Keratinocyte (primary cell): ENCODE measurements around the gene CASTOR1. TPM values are rescaled to one million over a fixed set of nuclear protein-coding genes. Genes with fewer than 3 reads are reported as not detected.

ENCODE experiments used
- DNase-seq: peaks from one replicate; pipeline ENCODE4 v3.0.0-alpha.2; 2011; ENCODE audit warnings: low read depth, missing footprints, low spot score
- FAIRE-seq: peaks from 2 replicates; lab custom pipeline; 2011; peaks lifted over from hg19 to GRCh38; lab: Jason Lieb, UNC
- H2AFZ ChIP-seq: 2 replicates; pipeline ENCODE4 v1.6.0; 2012; ENCODE audit warnings: low read length, control low read depth, inconsistent platforms; ENCODE audit not compliant: control insufficient read depth
- H3K27ac ChIP-seq: 2 replicates; pipeline ENCODE4 v1.5.1; 2011; ENCODE audit warnings: low read length; ENCODE audit not compliant: control insufficient read depth, insufficient read depth
- H3K27me3 ChIP-seq: 3 replicates; pipeline ENCODE4 v1.6.0; 2011; ENCODE audit warnings: low read length; ENCODE audit not compliant: control insufficient read depth, insufficient read depth; ENCODE audit errors: extremely low read depth
- H3K36me3 ChIP-seq, 2 experiments: 2 replicates in 1 of 2; 3 replicates in 1 of 2; pipeline ENCODE4 v1.5.1; 2011; ENCODE audit warnings: low read length in 2 of 2, mild to moderate bottlenecking in 1 of 2; ENCODE audit not compliant: control insufficient read depth in 2 of 2, insufficient read depth in 2 of 2; ENCODE audit errors: extremely low read depth in 1 of 2
- H3K4me1 ChIP-seq: 3 replicates; pipeline ENCODE4 v1.5.1; 2011; ENCODE audit warnings: low read length; ENCODE audit not compliant: control insufficient read depth, insufficient read depth; ENCODE audit errors: extremely low read depth
- H3K4me2 ChIP-seq: 3 replicates; pipeline ENCODE4 v1.6.0; 2011; ENCODE audit warnings: low read depth, low read length; ENCODE audit not compliant: control insufficient read depth, insufficient read depth; ENCODE audit errors: extremely low read depth
- H3K4me3 ChIP-seq, 3 experiments: fragments of 200-600 bp in 1 of 3; sonication (generic) in 1 of 3; 2 replicates in 2 of 3; 3 replicates in 1 of 3; pipeline ENCODE4 v1.5.1; 2011 to 2016; ENCODE audit warnings: low read length in 3 of 3, mild to moderate bottlenecking in 3 of 3, control low read depth in 2 of 3, inconsistent platforms in 1 of 3, low read depth in 1 of 3, mixed read lengths in 1 of 3, mixed run types in 1 of 3, moderate library complexity in 1 of 3; ENCODE audit not compliant: control insufficient read depth in 2 of 3, insufficient read depth in 2 of 3; ENCODE audit errors: extremely low read depth in 1 of 3
- H3K79me2 ChIP-seq: 2 replicates; pipeline ENCODE4 v1.6.0; 2012; ENCODE audit warnings: low read length; ENCODE audit not compliant: control insufficient read depth, insufficient read depth
- H3K9ac ChIP-seq: 3 replicates; pipeline ENCODE4 v1.6.0; 2011; ENCODE audit warnings: low read length; ENCODE audit not compliant: control insufficient read depth, insufficient read depth; ENCODE audit errors: extremely low read depth
- H3K9me1 ChIP-seq: 3 replicates; pipeline ENCODE4 v1.6.0; 2011; ENCODE audit warnings: low read length; ENCODE audit not compliant: control insufficient read depth, insufficient read depth; ENCODE audit errors: extremely low read depth
- H3K9me3 ChIP-seq: 2 replicates; pipeline ENCODE4 v1.5.1; 2012; ENCODE audit warnings: low read depth, low read length; ENCODE audit not compliant: control insufficient read depth
- H4K20me1 ChIP-seq: 3 replicates; pipeline ENCODE4 v1.6.0; 2011; ENCODE audit warnings: low read length; ENCODE audit not compliant: control insufficient read depth, insufficient read depth; ENCODE audit errors: extremely low read depth
- EZH2 ChIP-seq: IDR thresholded peaks from one replicate; pipeline ENCODE4 v1.6.1; 2012; ENCODE audit warnings: inconsistent platforms, mild to moderate bottlenecking, low read length, moderate library complexity
- dilution Hi-C: fragments of 300-500 bp; cut with MboI; formaldehyde crosslinking; loops from one replicate; pipeline ENCODE4 v1.7.0; 2020; ENCODE audit warnings: low sequenced_read_pairs; ENCODE audit not compliant: extremely low pct_ligation_motif_present
- polyA plus RNA-seq, 5 experiments: library from polyadenylated mRNA; depleted of rRNA in 3 of 5; stranded (reverse) in 3 of 5; stranded (forward) in 1 of 5; unstranded in 1 of 5; fragments of >200 nt; gene quantifications; 1 replicate in 1 of 5; 2 replicates in 3 of 5; 3 replicates in 1 of 5; pipeline versions ENCODE4 v1.2.1 to v1.2.3, GENCODE V29; 2011 to 2012; ENCODE audit warnings: missing spikeins in 2 of 5, low read depth in 1 of 5, low replicate concordance in 1 of 5
- TF ChIP-seq, protein P1 (sequence below), 3 experiments: IDR thresholded peaks in 1 of 3; conservative IDR thresholded peaks in 1 of 3; optimal IDR thresholded peaks in 1 of 3; 2 replicates in 2 of 3; 3 replicates in 1 of 3; pipeline versions ENCODE3 to v1.5.1; 2011; ENCODE audit warnings: low read length in 3 of 3, mild to moderate bottlenecking in 3 of 3, moderate library complexity in 2 of 3, control low read depth in 1 of 3, inconsistent platforms in 1 of 3; ENCODE audit not compliant: insufficient read depth in 2 of 3; ENCODE audit errors: extremely low read depth in 1 of 3

CASTOR1 gene
- polyA plus RNA-seq, 1 donor (not counting 4 experiments of a cell fraction or from before 2014, with no cell fraction given): 9.1 TPM

DNA sequence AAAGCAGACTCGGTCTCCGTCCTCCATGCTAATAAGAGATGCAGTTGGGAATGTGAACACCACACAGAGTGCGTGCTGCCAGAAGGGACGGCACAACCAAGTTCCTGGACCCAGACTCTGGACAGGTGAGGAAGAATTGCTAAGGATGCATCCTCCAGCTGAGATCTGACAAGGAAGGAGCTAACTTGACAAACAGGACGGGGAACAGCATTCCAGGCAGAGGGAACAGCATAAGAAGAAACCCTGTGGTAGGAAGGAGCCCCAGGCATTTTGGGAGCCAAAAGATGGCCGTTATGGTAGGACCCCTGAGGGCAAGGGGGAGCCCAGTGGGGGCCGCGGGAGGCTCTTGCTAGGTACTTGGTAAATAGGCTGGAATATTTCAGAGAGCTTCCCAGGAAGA is 28.6 kb downstream of the CASTOR1 start:
- Histone ChIP-seq H2AFZ (no peak overlapping the region), H3K9me1 (peaks cover 2% of the 10 kb centered on the region), H3K27me3 (no peaks in the 10 kb centered on the region), H3K36me3 (no peaks in the 10 kb centered on the region), H3K27ac (no peak overlapping the region), H3K9ac (no peak overlapping the region), H3K4me3 (no peak overlapping the region), H3K4me1 (peaks cover 38% of the 10 kb centered on the region), H3K9me3 (no peaks in the 10 kb centered on the region), H3K4me2 (no peak overlapping the region), H3K79me2 (no peaks in the 10 kb centered on the region), H4K20me1 (no peaks in the 10 kb centered on the region)
- no peak for DNase-seq
- dilution Hi-C loops: no loop called here
- TF ChIP-seq, protein P1, sequence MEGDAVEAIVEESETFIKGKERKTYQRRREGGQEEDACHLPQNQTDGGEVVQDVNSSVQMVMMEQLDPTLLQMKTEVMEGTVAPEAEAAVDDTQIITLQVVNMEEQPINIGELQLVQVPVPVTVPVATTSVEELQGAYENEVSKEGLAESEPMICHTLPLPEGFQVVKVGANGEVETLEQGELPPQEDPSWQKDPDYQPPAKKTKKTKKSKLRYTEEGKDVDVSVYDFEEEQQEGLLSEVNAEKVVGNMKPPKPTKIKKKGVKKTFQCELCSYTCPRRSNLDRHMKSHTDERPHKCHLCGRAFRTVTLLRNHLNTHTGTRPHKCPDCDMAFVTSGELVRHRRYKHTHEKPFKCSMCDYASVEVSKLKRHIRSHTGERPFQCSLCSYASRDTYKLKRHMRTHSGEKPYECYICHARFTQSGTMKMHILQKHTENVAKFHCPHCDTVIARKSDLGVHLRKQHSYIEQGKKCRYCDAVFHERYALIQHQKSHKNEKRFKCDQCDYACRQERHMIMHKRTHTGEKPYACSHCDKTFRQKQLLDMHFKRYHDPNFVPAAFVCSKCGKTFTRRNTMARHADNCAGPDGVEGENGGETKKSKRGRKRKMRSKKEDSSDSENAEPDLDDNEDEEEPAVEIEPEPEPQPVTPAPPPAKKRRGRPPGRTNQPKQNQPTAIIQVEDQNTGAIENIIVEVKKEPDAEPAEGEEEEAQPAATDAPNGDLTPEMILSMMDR (optimal IDR thresholded peaks at IDR 0.05 in 1 of 3, IDR thresholded peaks at IDR 0.05 in 1 of 3, conservative IDR thresholded peaks at IDR 0.05 in 1 of 3; ENCODE audit: extremely low read depth in 1 of 3, insufficient read depth in 2 of 3, low read length in 3 of 3): no peak
- TF ChIP-seq EZH2: no peak
- no peak for FAIRE-seq

DNA sequence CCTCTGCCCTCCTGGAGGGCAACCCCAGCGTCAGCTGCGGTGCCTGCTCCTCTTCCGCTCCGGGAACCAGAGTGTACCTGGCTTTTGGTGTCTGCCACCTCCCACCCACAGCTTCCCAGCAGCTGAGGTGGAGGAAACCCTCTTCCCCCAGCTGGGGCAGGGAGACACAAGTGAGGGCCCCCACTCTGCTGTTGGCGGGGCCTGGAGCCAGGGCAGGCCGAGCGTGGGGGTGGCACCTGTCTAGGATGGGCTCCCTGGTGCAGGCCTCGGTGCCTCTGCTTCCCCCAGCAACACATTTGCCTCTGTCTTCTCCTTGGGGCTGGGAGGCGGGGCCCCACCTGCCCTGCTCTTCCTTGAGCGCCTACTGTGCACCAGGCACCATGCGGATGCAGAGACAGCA is 29.0 kb downstream of the CASTOR1 start:
- H3K4me1 ChIP-seq: peaks cover 38% of the 10 kb centered on the region
- no peaks in the 10 kb centered on the region for H3K36me3 ChIP-seq
- DNase-seq (no peak), FAIRE-seq (no peak)
- no peaks in the 10 kb centered on the region for H3K27me3 ChIP-seq
- H2AFZ ChIP-seq: no peak overlapping the region
- dilution Hi-C loops: no loop called here
- no peak overlapping the region for H3K4me3 ChIP-seq
- no peaks in the 10 kb centered on the region for H3K79me2 ChIP-seq
- no peak overlapping the region for H3K9ac ChIP-seq
- no peak overlapping the region for H3K27ac ChIP-seq
- H3K9me3 ChIP-seq: no peaks in the 10 kb centered on the region
- TF ChIP-seq, protein P1 (optimal IDR thresholded peaks at IDR 0.05 in 1 of 3, IDR thresholded peaks at IDR 0.05 in 1 of 3, conservative IDR thresholded peaks at IDR 0.05 in 1 of 3; ENCODE audit: extremely low read depth in 1 of 3, insufficient read depth in 2 of 3, low read length in 3 of 3): no peak
- no peak for TF ChIP-seq EZH2
- no peak overlapping the region for H3K4me2 ChIP-seq
- no peaks in the 10 kb centered on the region for H4K20me1 ChIP-seq
- H3K9me1 ChIP-seq: peaks cover 2% of the 10 kb centered on the region
